SK-N-SH treated with all-trans-retinoic acid at 6 μM for 48 hours (cell line): Measurements from ENCODE around the gene IFNGR1.

Experiments
- ATAC-seq: fragments of 200-7000 bp; cut with Tn5 transposase; 3 replicates; pipeline ENCODE4 v1.9.1; 2020; ENCODE audit warnings: mild to moderate bottlenecking, moderate library complexity
- ARNTL ChIP-seq: fragments of 450-650 bp; formaldehyde crosslinking; IDR thresholded peaks from 2 replicates; pipeline ENCODE4 v1.5.0; 2020; ENCODE audit warnings: low read depth, mild to moderate bottlenecking, moderate library complexity, borderline replicate concordance
- BACH2 ChIP-seq: fragments of 250-450 bp; sonication (Bioruptor Pico); IDR thresholded peaks from 2 replicates; pipeline ENCODE4 v1.9.0; 2021; ENCODE audit warnings: mild to moderate bottlenecking, borderline replicate concordance
- CREB5 ChIP-seq: fragments of 250-450 bp; sonication (Bioruptor Pico); IDR thresholded peaks from 2 replicates; pipeline ENCODE4 v1.5.1; 2020; ENCODE audit warnings: low read depth, mild to moderate bottlenecking, moderate library complexity
- CSDC2 ChIP-seq: fragments of 250-450 bp; sonication (Bioruptor Pico); IDR thresholded peaks from 2 replicates; pipeline ENCODE4 v1.5.0; 2020; ENCODE audit warnings: mild to moderate bottlenecking, moderate library complexity
- CSRNP3 ChIP-seq: fragments of 250-450 bp; sonication (Bioruptor Pico); IDR thresholded peaks from 2 replicates; pipeline ENCODE4 v1.5.1; 2021; ENCODE audit warnings: mild to moderate bottlenecking, moderate library complexity
- ESRRG ChIP-seq: fragments of 250-450 bp; sonication (Bioruptor Pico); IDR thresholded peaks from 2 replicates; pipeline ENCODE4 v1.6.1; 2021; ENCODE audit warnings: mild to moderate bottlenecking
- GLIS3 ChIP-seq: fragments of 250-450 bp; sonication (Bioruptor Pico); IDR thresholded peaks from 2 replicates; pipeline ENCODE4 v1.5.0; 2020; ENCODE audit warnings: mild to moderate bottlenecking, moderate library complexity
- ISL1 ChIP-seq: fragments of 250-450 bp; sonication (Bioruptor Pico); IDR thresholded peaks from 2 replicates; pipeline ENCODE4 v2.1.2; 2022; ENCODE audit warnings: mild to moderate bottlenecking, moderate library complexity
- OSR1 ChIP-seq: fragments of 250-450 bp; sonication (Bioruptor Pico); IDR thresholded peaks from 2 replicates; pipeline ENCODE4 v1.8.0; 2022; ENCODE audit warnings: moderate library complexity, mild to moderate bottlenecking, inconsistent platforms
- PATZ1 ChIP-seq: fragments of 250-450 bp; sonication (Bioruptor Pico); IDR thresholded peaks from 2 replicates; pipeline ENCODE4 v1.8.0; 2020; ENCODE audit warnings: mild to moderate bottlenecking, moderate library complexity, borderline replicate concordance
- POU6F1 ChIP-seq: fragments of 250-450 bp; sonication (Bioruptor Pico); IDR thresholded peaks from 2 replicates; pipeline ENCODE4 v1.8.0; 2021; ENCODE audit warnings: low read depth, mild to moderate bottlenecking, moderate library complexity, borderline replicate concordance
- PPARA ChIP-seq: fragments of 250-450 bp; sonication (Bioruptor Pico); IDR thresholded peaks from 2 replicates; pipeline ENCODE4 v1.5.0; 2020; ENCODE audit warnings: mild to moderate bottlenecking, borderline replicate concordance
- RARB ChIP-seq: fragments of 250-450 bp; sonication (Bioruptor Pico); IDR thresholded peaks from 2 replicates; pipeline ENCODE4 v1.8.0; 2021; ENCODE audit warnings: mild to moderate bottlenecking, moderate library complexity
- TCF4 ChIP-seq: fragments of 250-450 bp; sonication (Bioruptor Pico); IDR thresholded peaks from 2 replicates; pipeline ENCODE4 v1.8.0; 2021; ENCODE audit warnings: mild to moderate bottlenecking, moderate library complexity, borderline replicate concordance
- TSHZ2 ChIP-seq: fragments of 250-450 bp; sonication (Bioruptor Pico); IDR thresholded peaks from 2 replicates; pipeline ENCODE4 v1.5.0; 2020; ENCODE audit warnings: mild to moderate bottlenecking, moderate library complexity
- ZC3H10 ChIP-seq: fragments of 250-450 bp; sonication (Bioruptor Pico); IDR thresholded peaks from 2 replicates; pipeline ENCODE4 v1.5.1; 2021; ENCODE audit warnings: mild to moderate bottlenecking, moderate library complexity
- ZFP3 ChIP-seq: fragments of 250-450 bp; sonication (Bioruptor Pico); IDR thresholded peaks from 2 replicates; pipeline ENCODE4 v1.5.0; 2020; ENCODE audit warnings: mild to moderate bottlenecking, moderate library complexity
- ZNF565 ChIP-seq: fragments of 450-650 bp; formaldehyde crosslinking; conservative IDR thresholded peaks from 2 replicates; pipeline ENCODE4 v1.5.0; 2020; ENCODE audit warnings: low read depth, mild to moderate bottlenecking, moderate library complexity
- ZNF70 ChIP-seq: fragments of 450-650 bp; formaldehyde crosslinking; IDR thresholded peaks from 2 replicates; pipeline ENCODE4 v1.5.0; 2020; ENCODE audit warnings: mild to moderate bottlenecking, moderate library complexity
- ZNF8 ChIP-seq: fragments of 450-650 bp; formaldehyde crosslinking; IDR thresholded peaks from 2 replicates; pipeline ENCODE4 v1.5.0; 2020; ENCODE audit warnings: mild to moderate bottlenecking, moderate library complexity

IFNGR1 gene

GRCh38 chr6:137258170-137258569 is 39.0 kb upstream of the IFNGR1 start:
- ATAC-seq = no peak
- TF ChIP-seq CREB5 (CRISPR knock-in tag) (no peak), CSRNP3 (CRISPR knock-in tag) (no peak), ZNF8 (CRISPR knock-in tag) (no peak), TCF4 (CRISPR knock-in tag) (no peak), GLIS3 (CRISPR knock-in tag) (no peak), TSHZ2 (CRISPR knock-in tag) (no peak), CSDC2 (CRISPR knock-in tag) (no peak), ARNTL (no peak), PATZ1 (no peak), OSR1 (CRISPR knock-in tag) (no peak), ISL1 (CRISPR knock-in tag) (no peak), ESRRG (no peak), BACH2 (no peak), ZC3H10 (CRISPR knock-in tag) (no peak), POU6F1 (CRISPR knock-in tag) (no peak), PPARA (CRISPR knock-in tag) (no peak)

GRCh38 chr6:137256350-137257103 is 37.3 kb upstream of the IFNGR1 start:
- ATAC-seq = no peak
- no peak for TF ChIP-seq TSHZ2 (CRISPR knock-in tag)
- no peak for TF ChIP-seq CREB5 (CRISPR knock-in tag)
- no peak for TF ChIP-seq BACH2
- TF ChIP-seq CSRNP3 (CRISPR knock-in tag) = no peak
- no peak for TF ChIP-seq ZNF70 (CRISPR knock-in tag)
- TF ChIP-seq CSDC2 (CRISPR knock-in tag) = no peak
- no peak for TF ChIP-seq ZFP3 (CRISPR knock-in tag)
- TF ChIP-seq RARB = no peak
- TF ChIP-seq TCF4 (CRISPR knock-in tag) = no peak
- no peak for TF ChIP-seq PATZ1
- no peak for TF ChIP-seq ZNF8 (CRISPR knock-in tag)
- TF ChIP-seq ZNF565 (CRISPR knock-in tag) = no peak
